ENCODE data around the gene KLHL29. TPM values are rescaled to one million over a fixed set of nuclear protein-coding genes. Genes with fewer than 3 reads are reported as not detected.

Gene KLHL29
- total RNA-seq, 1 experiment from 2014 or later = 34.1 TPM

- peak overlapping the region; percentile 11; the same call in 1 of the 2 replicates for H3K27ac ChIP-seq
- no peak for DNase-seq
Observed at GRCh38 chr2:23418056-23418455, 33.1 kb downstream of the KLHL29 start.

DNA sequence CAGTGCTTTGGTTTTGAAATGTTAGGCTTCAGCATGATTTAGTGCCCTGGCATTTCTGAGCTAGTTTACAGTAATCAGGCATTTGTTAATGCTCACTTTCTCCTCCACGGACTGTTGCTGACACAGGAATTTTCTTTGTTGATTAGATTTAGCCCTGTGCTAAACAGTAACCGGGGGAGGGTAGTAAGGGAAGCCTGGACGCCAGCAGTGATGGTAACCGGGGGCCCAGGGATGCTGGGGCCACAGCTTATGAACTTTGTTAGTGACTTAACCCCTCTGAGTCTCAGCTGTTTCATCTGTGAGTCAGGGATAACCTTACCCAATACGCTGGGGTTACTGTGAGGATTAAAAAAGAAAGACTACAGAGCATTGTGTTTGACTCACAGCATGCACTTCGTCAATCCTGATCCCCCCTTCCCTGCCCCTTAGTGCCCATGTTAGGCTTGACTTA, 33.5 kb downstream of the KLHL29 start:
- H3K27me3 ChIP-seq = no peaks in the 10 kb centered on the region
- H3K9me3 ChIP-seq (replicated peaks) = no peaks in the 10 kb centered on the region
- peak in 1 of 2 experiments; percentile 70 for DNase-seq
- H3K36me3 ChIP-seq = 0 out of 2 replicates have a peak, but pooled peaks cover 2% of the 10 kb centered on the region
- no peak overlapping the region for H3K4me3 ChIP-seq
- peaks cover 43% of the 10 kb centered on the region for H3K4me1 ChIP-seq
- peak overlapping the region; percentile 11; the same call in 1 of the 2 replicates for H3K27ac ChIP-seq

More at GRCh38 chr2:23418056-23418455, 33.1 kb downstream of the KLHL29 start:
- H3K36me3 ChIP-seq = 0 out of 2 replicates have a peak, but pooled peaks cover 2% of the 10 kb centered on the region
- H3K4me3 ChIP-seq = no peak overlapping the region
- peaks cover 43% of the 10 kb centered on the region for H3K4me1 ChIP-seq
- H3K9me3 ChIP-seq (replicated peaks) = no peaks in the 10 kb centered on the region
- H3K27me3 ChIP-seq = no peaks in the 10 kb centered on the region

DNA sequence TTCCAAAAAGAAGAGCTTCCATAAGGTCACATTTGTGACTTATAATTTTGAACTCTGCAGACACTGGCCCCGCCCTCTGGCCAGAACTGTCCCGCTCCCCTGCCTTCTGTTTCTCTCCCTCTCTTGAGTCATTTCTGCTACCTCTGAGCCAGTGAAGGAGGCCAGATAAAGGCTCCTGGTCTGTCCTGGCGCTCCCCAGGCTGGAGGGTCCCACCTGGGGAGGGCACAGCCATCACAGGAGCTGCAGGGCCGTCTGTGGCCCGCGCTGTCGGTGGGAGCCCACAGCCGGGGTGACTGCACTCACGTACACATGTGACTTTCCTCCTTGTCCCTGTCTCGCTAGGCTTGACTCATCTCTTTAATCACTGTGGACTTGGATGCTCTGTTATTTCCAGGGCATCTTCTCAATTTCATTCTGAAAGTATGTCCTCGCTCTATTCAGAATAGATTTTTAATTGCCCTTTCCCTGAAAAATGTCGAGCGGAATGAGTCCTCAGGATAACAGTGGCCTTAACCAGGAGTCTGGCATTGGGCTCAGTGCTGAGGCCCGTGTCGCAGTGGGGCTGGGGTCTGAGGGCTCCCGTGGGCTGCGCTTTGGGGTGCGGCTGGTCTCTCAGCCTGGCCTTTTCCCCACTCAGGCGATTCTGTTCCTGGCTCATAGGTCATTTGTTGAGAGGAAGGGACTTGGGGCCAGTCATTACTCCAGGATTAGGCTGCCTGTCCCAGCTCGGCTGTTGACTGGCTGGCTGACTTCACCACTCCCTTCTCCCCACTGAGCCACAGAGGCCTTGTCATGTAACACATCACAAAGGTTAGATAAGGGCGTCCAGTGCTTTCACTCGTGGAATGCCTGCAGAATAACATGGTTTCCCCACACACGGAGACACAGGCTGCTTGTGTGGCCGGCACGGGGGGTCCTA, 34.5 kb downstream of the KLHL29 start:
- Histone ChIP-seq H3K27me3 (no peaks in the 10 kb centered on the region), H3K9me3 (replicated peaks) (no peaks in the 10 kb centered on the region), H3K4me1 (peaks cover 43% of the 10 kb centered on the region), H3K4me3 (no peak overlapping the region), H3K27ac (peak overlapping the region; percentile 11; the same call in 1 of the 2 replicates), H3K36me3 (0 out of 2 replicates have a peak, but pooled peaks cover 2% of the 10 kb centered on the region)
- no peak for DNase-seq

GRCh38 chr2:23420091-23420839, 35.3 kb downstream of the KLHL29 start:
- Histone ChIP-seq H3K36me3 (0 out of 2 replicates have a peak, but pooled peaks cover 2% of the 10 kb centered on the region), H3K4me3 (no peak overlapping the region), H3K27ac (peak overlapping the region; percentile 48), H3K27me3 (no peaks in the 10 kb centered on the region), H3K4me1 (peaks cover 40% of the 10 kb centered on the region), H3K9me3 (replicated peaks) (no peaks in the 10 kb centered on the region)
- no peak for DNase-seq

DNA sequence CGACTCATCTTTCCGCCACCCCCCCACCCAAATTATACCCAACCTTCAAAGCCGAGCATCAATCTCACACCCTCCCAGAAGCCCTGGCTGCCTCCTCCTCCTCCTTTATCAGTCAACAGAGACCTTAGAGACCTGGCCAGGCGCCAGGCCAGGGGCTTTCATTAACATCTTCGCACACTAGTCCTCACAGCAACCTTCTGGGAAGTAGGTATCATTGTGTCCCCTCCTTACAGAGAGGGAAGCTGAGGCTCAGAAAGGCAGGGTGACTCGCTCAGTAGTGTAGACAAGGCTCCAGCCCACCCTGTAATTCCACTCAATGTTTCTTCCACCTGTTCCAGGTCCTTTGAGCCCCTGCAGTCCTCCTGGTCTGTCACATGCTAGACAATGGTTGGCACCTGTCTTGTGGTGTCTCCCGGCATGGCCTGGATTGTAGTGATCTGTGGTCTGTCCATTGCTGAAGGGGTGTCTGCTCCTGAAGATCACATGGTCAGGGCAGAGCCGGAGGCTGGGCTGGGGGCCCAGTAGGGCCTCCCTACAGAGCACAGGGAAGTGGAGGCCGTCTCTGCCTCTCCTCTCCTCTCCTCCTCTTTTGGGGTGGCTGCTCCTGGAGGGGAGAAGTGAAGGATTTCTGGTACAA, 36.0 kb downstream of the KLHL29 start:
- peak; percentile 85 to 91 for DNase-seq
- H3K27ac ChIP-seq = peak overlapping the region; percentile 48

DNA sequence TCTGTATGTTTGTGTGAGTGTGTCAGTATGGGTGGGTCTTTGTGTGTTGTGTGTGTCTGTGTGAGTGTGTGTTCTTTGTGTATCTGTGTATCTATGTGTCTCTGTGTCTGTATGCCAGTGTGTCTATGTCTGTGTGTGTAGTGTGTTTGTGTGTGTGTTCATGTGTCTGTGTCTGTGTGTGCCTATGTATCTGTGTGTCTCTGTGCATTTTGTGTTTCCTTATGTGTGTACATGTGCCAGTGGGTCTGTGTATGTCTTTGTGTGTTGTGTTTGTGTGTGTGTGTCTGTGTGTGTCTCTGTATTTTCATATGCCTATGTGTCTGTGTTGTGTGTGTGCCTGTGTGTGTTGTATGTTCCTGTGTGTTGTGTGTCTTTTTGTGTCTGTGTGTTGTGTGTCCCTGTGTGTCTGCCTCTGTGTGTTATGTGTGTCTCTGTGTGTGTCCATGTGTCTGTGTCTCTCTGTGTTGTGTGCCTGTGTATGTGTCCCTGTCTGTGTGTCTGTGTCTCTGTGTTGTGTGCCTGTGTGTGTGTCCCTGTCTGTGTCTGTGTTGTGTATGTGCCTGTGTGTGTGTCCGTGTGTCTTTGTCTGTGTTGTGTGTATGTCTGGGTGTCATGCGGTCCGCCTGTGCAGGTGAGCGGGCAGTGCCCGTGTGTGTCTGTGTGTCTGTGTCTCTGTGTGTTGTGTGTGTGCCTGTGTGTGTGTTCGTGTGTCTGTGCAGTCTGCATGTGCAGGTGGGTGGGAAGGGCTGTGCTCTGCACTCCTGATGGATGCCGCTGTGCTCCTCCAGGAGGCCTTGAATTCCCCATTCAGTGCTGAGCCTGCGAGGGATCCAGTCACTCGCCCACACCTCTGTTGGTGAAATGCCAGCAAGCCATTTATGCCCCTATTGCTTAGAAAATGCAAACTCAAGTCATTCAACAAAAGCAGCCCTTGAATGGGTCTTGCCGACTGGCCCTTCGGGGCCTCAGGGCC, 37.4 kb downstream of the KLHL29 start:
- Histone ChIP-seq H3K4me3 (no peak overlapping the region), H3K9me3 (replicated peaks) (no peaks in the 10 kb centered on the region), H3K36me3 (0 out of 2 replicates have a peak, but pooled peaks cover 2% of the 10 kb centered on the region), H3K4me1 (peaks cover 45% of the 10 kb centered on the region), H3K27ac (no peak overlapping the region), H3K27me3 (no peaks in the 10 kb centered on the region)
- DNase-seq = no peak

More for the DNA sequence above, 36.0 kb downstream of the KLHL29 start:
- H3K9me3 ChIP-seq (replicated peaks) = no peaks in the 10 kb centered on the region
- H3K4me3 ChIP-seq = no peak overlapping the region
- peaks cover 40% of the 10 kb centered on the region for H3K4me1 ChIP-seq
- H3K27me3 ChIP-seq = no peaks in the 10 kb centered on the region
- 0 out of 2 replicates have a peak, but pooled peaks cover 2% of the 10 kb centered on the region for H3K36me3 ChIP-seq

DNA sequence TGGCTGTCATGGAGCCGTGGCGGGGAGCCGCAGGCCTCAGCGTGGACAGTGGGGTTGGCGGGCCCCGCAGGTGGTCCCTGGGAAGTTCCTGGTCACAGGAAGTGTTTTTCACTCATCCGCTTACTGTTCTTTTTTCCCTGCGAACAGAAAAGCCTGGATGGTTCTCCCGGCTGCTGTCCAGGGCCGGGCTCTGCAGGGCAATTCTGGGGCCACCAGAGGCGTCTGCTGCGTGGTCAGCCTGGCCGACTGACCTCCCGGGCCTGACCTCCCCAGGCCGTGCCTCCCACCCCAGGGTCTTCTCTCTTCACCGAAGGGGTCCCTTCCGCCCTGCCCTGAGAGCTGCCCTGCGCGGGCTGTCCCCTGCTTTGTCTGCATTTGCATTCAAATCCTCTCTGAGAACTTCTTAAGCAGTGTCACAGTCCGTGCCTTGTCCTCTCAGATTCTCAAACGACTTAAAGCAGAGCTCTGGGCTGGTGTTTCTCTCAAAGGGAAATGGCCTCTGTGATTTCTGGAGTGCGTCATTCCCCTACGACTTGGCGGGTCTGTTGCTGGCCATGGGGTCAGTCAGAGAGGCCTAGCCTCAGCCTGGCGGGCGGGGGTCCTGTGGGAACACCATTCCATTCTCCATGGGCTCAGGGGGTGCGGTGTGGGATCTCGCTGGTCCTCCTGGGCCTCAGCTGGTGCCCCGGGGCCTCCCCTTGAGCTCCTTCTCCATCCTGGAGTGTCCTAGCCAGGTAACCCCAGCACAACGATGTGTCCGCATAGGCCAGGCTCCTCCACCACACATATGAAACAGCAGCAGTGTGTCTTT, 38.3 kb downstream of the KLHL29 start:
- no peaks in the 10 kb centered on the region for H3K27me3 ChIP-seq
- H3K36me3 ChIP-seq = 0 out of 2 replicates have a peak, but pooled peaks cover 2% of the 10 kb centered on the region
- no peak overlapping the region for H3K27ac ChIP-seq
- DNase-seq = no peak
- no peaks in the 10 kb centered on the region for H3K9me3 ChIP-seq (replicated peaks)
- H3K4me3 ChIP-seq = no peak overlapping the region
- H3K4me1 ChIP-seq = peaks cover 49% of the 10 kb centered on the region

GRCh38 chr2:23423873-23424680, 39.1 kb downstream of the KLHL29 start:
- H3K27me3 ChIP-seq = no peaks in the 10 kb centered on the region
- no peak overlapping the region for H3K27ac ChIP-seq
- no peak for DNase-seq

GRCh38 chr2:23425338-23425871, 40.4 kb downstream of the KLHL29 start:
- H3K4me3 ChIP-seq = no peak overlapping the region
- no peaks in the 10 kb centered on the region for H3K27me3 ChIP-seq
- no peaks in the 10 kb centered on the region for H3K9me3 ChIP-seq (replicated peaks)
- DNase-seq = no peak
- H3K36me3 ChIP-seq = no peaks in the 10 kb centered on the region
- no peak overlapping the region for H3K27ac ChIP-seq
- peaks cover 46% of the 10 kb centered on the region for H3K4me1 ChIP-seq

More at GRCh38 chr2:23423873-23424680, 39.1 kb downstream of the KLHL29 start:
- peaks cover 49% of the 10 kb centered on the region for H3K4me1 ChIP-seq
- H3K36me3 ChIP-seq = 0 out of 2 replicates have a peak, but pooled peaks cover 2% of the 10 kb centered on the region
- H3K9me3 ChIP-seq (replicated peaks) = no peaks in the 10 kb centered on the region
- H3K4me3 ChIP-seq = no peak overlapping the region

DNA sequence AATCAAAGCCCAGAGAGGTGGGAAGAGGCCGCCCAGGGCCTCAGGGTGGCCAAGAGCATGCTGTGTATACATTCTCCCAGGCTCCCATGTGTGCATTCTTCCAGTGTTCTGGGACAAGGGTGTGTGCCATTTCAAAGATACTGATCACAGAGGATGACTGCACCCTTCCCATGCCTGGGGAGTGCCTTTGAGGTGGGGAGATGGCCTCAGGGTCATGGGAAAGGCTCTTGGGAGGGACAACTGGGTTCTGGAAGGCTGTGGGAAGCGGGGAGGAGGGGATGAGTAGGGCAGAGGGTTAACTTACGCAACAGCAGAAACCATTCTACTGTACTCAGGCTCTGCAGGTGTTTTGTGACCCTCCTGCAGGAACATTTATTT, 40.9 kb downstream of the KLHL29 start:
- Histone ChIP-seq H3K4me1 (peaks cover 45% of the 10 kb centered on the region), H3K4me3 (no peak overlapping the region), H3K27me3 (no peaks in the 10 kb centered on the region), H3K36me3 (0 out of 2 replicates have a peak, but pooled peaks cover under 1% of the 10 kb centered on the region), H3K27ac (no peak overlapping the region), H3K9me3 (replicated peaks) (no peaks in the 10 kb centered on the region)
- DNase-seq = no peak

GRCh38 chr2:23426263-23426905, 41.4 kb downstream of the KLHL29 start:
- H3K27ac ChIP-seq = no peak overlapping the region

More at GRCh38 chr2:23426263-23426905, 41.4 kb downstream of the KLHL29 start:
- Histone ChIP-seq H3K9me3 (replicated peaks) (no peaks in the 10 kb centered on the region), H3K36me3 (0 out of 2 replicates have a peak, but pooled peaks cover 2% of the 10 kb centered on the region), H3K4me1 (peaks cover 44% of the 10 kb centered on the region), H3K4me3 (no peak overlapping the region), H3K27me3 (no peaks in the 10 kb centered on the region)
- DNase-seq = no peak
